Upper lobe of left lung (tissue), 6 donors: ENCODE measurements around the gene FOXN3. TPM values are rescaled to one million over a fixed set of nuclear protein-coding genes. Genes with fewer than 3 reads are reported as not detected.

Source experiments
- ATAC-seq, 2 donors: fragments of 200-7000 bp; cut with Tn5 transposase; one replicate each; pipeline ENCODE4 v1.9.1; 2022; ENCODE audit warnings: mild to moderate bottlenecking in 2 of 2, moderate library complexity in 2 of 2; ENCODE audit not compliant: low FRiP score in 2 of 2
- DNase-seq, 2 donors: peaks; one replicate each; pipeline ENCODE4 v3.0.0-alpha.2; 2019 to 2020
- H3K27ac ChIP-seq, 4 donors: fragments of 200-600 bp; sonication (generic); one replicate each; pipeline ENCODE4 v1.5.1; 2016 to 2019
- H3K27me3 ChIP-seq, 4 donors: fragments of 200-600 bp; sonication (generic); one replicate each; pipeline ENCODE4 v1.5.1; 2017 to 2019
- H3K36me3 ChIP-seq, 4 donors: fragments of 200-600 bp; sonication (generic); one replicate each; pipeline ENCODE4 v1.5.1; 2016 to 2019
- H3K4me1 ChIP-seq, 4 donors: fragments of 200-600 bp; sonication (generic); one replicate each; pipeline ENCODE4 v1.5.1; 2018 to 2019
- H3K4me3 ChIP-seq, 4 donors: fragments of 200-600 bp; sonication (generic); one replicate each; pipeline ENCODE4 v1.5.1; 2017 to 2019; ENCODE audit warnings: mild to moderate bottlenecking in 2 of 4, moderate library complexity in 1 of 4
- H3K9me3 ChIP-seq, 4 donors: fragments of 200-600 bp; sonication (generic); one replicate each; pipeline ENCODE4 v1.5.1; 2018 to 2019
- EP300 ChIP-seq, 4 donors: sonication (generic); formaldehyde crosslinking; IDR thresholded peaks; one replicate each; pipeline ENCODE4 v1.5.1; 2017; ENCODE audit warnings: antibody characterized with exemption in 4 of 4, control low read depth in 2 of 4
- POLR2A ChIP-seq, 4 donors: fragments of 450-650 bp; IDR thresholded peaks; one replicate each; pipeline ENCODE4 v1.5.1; 2016 to 2017; ENCODE audit warnings: antibody characterized with exemption in 4 of 4, mild to moderate bottlenecking in 2 of 4
- POLR2AphosphoS5 ChIP-seq, 2 donors: sonication (generic); formaldehyde crosslinking; IDR thresholded peaks; one replicate each; pipeline ENCODE4 v1.5.1; 2017; ENCODE audit warnings: antibody characterized with exemption in 2 of 2
- WGBS, 2 donors: methylation state at CpG; one replicate each; pipeline ENCODE4 v1.1.5; 2017 to 2018; 5-methylcytosine and 5-hydroxymethylcytosine counted together
- total RNA-seq, 6 donors: library from RNA; depleted of rRNA in 4 of 6; stranded (reverse); fragments of >200 nt in 4 of 6; gene quantifications; one replicate each; pipeline versions ENCODE4 v1.1.0 to v1.2.1, GENCODE V29; 2016 to 2021
- TF ChIP-seq, protein P1 (sequence below), 6 experiments: fragments of 450-650 bp in 4 of 6; fragments of 200-600 bp in 2 of 6; sonication (generic) in 2 of 6; IDR thresholded peaks; one replicate each; pipeline ENCODE4 v1.5.1; 2016 to 2019; ENCODE audit warnings: antibody characterized with exemption in 6 of 6
- donor health status: DM: no; HTN: no; CAD: no; lungs with moderate emphysema.
- donor health status: DM: no; HTN: yes; CAD: no; lungs with severe emphysema.

FOXN3 gene
- total RNA-seq, 6 donors from 2014 or later, result 63.4 to 115 (median 77.2) TPM

DNA sequence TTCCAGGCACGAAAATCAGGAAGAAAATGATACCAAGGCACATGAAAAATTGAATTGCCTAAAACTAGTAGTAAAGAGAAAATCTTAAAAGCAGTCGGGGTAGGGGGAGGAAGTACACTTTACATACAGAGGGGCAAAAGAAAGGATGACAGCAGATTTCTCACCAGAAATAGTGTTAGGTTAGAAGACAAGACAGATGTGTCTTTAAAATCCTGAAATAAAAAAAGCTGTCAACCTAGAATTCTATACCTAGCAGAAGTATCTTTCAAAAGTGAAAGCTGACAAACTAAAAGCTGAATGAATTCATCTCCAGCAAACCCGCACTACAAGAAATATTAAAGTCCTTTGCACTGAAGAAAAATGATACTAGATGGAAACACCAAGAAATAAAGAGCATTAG lies 280.4 kb downstream of the FOXN3 start:
- Histone ChIP-seq H3K36me3 (no peaks in the 10 kb centered on the region), H3K4me3 (no peak overlapping the region), H3K27me3 (no peaks in the 10 kb centered on the region), H3K4me1 (peaks cover 0 to 8% (median 4%) of the 10 kb centered on the region in 4 donors), H3K9me3 (peaks cover 0 to 10% (median 1%) of the 10 kb centered on the region in 4 donors), H3K27ac (no peak overlapping the region)
- ATAC-seq, result no peak
- no peak for DNase-seq
- 88 to 91% methylated on average over 3 of the region's 3 CpGs for whole genome bisulfite sequencing, 2 donors
- TF ChIP-seq, protein P1, sequence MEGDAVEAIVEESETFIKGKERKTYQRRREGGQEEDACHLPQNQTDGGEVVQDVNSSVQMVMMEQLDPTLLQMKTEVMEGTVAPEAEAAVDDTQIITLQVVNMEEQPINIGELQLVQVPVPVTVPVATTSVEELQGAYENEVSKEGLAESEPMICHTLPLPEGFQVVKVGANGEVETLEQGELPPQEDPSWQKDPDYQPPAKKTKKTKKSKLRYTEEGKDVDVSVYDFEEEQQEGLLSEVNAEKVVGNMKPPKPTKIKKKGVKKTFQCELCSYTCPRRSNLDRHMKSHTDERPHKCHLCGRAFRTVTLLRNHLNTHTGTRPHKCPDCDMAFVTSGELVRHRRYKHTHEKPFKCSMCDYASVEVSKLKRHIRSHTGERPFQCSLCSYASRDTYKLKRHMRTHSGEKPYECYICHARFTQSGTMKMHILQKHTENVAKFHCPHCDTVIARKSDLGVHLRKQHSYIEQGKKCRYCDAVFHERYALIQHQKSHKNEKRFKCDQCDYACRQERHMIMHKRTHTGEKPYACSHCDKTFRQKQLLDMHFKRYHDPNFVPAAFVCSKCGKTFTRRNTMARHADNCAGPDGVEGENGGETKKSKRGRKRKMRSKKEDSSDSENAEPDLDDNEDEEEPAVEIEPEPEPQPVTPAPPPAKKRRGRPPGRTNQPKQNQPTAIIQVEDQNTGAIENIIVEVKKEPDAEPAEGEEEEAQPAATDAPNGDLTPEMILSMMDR (IDR thresholded peaks at IDR 0.05), result no peak
- TF ChIP-seq POLR2A (IDR thresholded peaks at IDR 0.05), result no peak

DNA sequence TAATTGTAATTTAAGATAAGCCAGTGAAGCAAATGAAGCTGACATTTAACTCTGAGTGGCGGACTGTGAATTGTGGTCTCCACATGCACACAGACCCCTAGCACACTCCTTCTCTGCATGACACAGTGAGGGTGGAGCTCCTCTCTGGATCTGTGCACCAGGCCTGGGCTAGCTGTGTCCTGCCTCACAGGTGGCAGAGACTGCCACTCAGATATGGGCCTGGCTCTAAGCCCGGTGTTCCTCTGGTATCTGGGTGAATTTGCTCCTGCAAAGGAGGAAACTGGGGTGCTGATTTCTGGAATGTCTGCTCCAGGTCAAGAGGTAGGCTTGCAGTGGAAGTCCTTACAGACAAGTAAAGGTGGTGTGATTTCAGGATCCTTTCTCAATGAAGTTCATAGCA lies 282.4 kb downstream of the FOXN3 start:
- H3K27me3 ChIP-seq, result no peaks in the 10 kb centered on the region
- no peak overlapping the region for H3K27ac ChIP-seq
- 74 to 78% methylated on average over 2 of the region's 2 CpGs for whole genome bisulfite sequencing, 2 donors
- H3K4me1 ChIP-seq, result peaks cover 0 to 8% (median 4%) of the 10 kb centered on the region in 4 donors
- ATAC-seq, result no peak
- TF ChIP-seq EP300 (IDR thresholded peaks at IDR 0.05) (no peak), POLR2A (IDR thresholded peaks at IDR 0.05) (no peak), POLR2AphosphoS5 (IDR thresholded peaks at IDR 0.05) (no peak)
- TF ChIP-seq, protein P1 (IDR thresholded peaks at IDR 0.05), result no peak
- H3K4me3 ChIP-seq, result no peak overlapping the region
- H3K9me3 ChIP-seq, result peaks cover 0 to 10% (median 1%) of the 10 kb centered on the region in 4 donors
- no peaks in the 10 kb centered on the region for H3K36me3 ChIP-seq
- DNase-seq, result peak in 1 of 2 donors; percentile 26

DNA sequence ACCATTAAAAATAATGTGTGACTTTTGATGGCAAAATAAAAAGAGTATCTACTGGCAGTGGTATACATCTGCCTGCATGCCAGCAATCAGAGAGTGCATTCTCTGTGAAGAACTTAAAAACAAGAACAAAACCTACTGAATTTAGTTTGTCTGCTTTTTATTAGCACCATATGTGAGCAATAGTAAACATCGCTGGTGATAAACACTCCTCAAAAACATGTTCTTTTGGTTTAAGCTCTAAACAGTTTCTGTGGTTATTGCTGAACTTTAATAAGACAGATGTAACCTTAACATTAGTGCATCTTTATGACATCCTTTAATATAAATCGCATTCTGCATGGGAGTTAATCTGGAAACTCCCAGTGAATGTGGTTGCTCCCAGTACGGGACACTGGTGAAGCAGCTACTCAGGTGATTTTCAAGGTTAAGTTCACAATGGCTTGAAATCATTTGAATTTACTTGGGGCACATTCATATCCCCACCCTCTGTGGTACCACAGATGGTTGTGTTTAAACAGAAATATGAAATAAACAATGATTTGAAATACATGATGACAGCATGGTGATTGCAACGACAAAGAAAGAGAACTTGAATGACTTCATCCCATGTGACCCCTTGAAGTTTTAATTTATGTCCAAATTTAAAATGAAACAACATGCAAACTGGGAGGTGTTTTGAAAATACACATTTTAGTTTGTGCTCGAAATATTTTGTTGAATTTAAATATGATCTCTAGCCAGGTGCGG lies 285.9 kb downstream of the FOXN3 start:
- DNase-seq, result no peak
- 87 to 91% methylated on average over 6 of the region's 6 CpGs for WGBS, 2 donors

DNA sequence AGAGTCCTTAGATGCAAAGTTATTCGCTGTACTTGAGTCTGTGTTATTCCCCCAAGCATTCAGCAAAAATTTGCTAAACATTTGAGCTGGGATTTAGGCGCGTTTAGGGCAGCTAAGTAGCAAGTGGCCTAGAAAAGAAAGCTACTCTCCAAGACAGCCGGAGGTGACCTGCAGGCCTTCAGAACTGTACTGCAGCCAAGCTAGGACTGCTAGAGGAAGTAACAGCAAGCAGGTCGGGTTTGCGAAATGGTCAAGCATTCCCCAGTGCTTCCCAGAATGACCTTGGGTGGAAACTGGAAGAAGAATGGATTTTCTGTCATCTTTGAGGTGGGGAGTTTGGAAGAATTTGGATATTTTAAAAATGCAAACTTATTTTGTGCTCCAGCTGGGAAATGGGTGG lies 287.5 kb downstream of the FOXN3 start:
- Histone ChIP-seq H3K9me3 (no peaks in the 10 kb centered on the region), H3K27me3 (no peaks in the 10 kb centered on the region), H3K4me1 (no peaks in the 10 kb centered on the region), H3K27ac (no peak overlapping the region), H3K36me3 (no peaks in the 10 kb centered on the region), H3K4me3 (no peak overlapping the region)
- 78 to 88% methylated on average over 6 of the region's 6 CpGs for WGBS, 2 donors
- DNase-seq, result peak in 1 of 2 donors; percentile 28
- no peak for ATAC-seq
- no peak for TF ChIP-seq POLR2A (IDR thresholded peaks at IDR 0.05)
- no peak for TF ChIP-seq EP300 (IDR thresholded peaks at IDR 0.05)
- TF ChIP-seq POLR2AphosphoS5 (IDR thresholded peaks at IDR 0.05), result no peak
- TF ChIP-seq, protein P1 (IDR thresholded peaks at IDR 0.05), result no peak

More for the DNA sequence above, 285.9 kb downstream of the FOXN3 start:
- TF ChIP-seq EP300 (IDR thresholded peaks at IDR 0.05) (no peak), POLR2AphosphoS5 (IDR thresholded peaks at IDR 0.05) (no peak), POLR2A (IDR thresholded peaks at IDR 0.05) (no peak)
- Histone ChIP-seq H3K9me3 (no peaks in the 10 kb centered on the region), H3K4me3 (no peak overlapping the region), H3K27ac (no peak overlapping the region), H3K36me3 (no peaks in the 10 kb centered on the region), H3K4me1 (no peaks in the 10 kb centered on the region), H3K27me3 (no peaks in the 10 kb centered on the region)
- ATAC-seq, result no peak

DNA sequence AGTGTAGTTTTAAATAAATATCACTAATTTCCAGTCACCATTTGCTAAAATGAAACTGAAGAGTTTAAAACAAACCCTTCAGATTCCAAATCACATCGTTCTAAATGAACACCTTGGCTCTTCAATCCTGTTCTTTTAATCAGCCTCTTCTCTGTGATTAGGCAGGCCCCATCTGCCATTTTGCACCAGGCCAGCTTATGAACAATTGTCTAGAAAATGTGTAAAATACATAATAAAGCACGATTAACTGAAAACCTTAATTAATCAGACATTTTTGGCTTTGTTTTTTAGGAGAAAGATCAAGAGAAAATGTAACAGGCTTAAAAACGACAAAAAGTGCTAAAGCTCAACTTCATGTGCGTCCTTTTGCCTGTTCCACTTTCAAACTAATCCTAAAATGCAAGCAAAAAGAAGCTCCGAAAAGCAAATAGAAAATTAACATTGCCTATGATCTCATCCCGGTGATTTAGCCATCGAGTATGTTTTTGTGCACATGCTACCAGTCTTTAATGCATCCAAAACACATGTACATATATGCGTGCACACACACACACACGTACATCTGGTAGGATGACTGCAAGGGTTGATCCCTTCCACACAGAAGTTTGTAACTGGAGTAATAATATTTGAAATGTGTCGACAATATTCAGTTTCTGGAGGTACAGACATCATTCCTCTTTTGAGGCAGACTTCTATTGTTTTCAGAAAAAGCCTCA lies 288.6 kb downstream of the FOXN3 start:
- H3K36me3 ChIP-seq, result no peaks in the 10 kb centered on the region
- 90 to 92% methylated on average over 10 of the region's 10 CpGs for WGBS, 2 donors
- TF ChIP-seq POLR2A (IDR thresholded peaks at IDR 0.05) (no peak), EP300 (IDR thresholded peaks at IDR 0.05) (no peak), POLR2AphosphoS5 (IDR thresholded peaks at IDR 0.05) (no peak)
- TF ChIP-seq, protein P1 (IDR thresholded peaks at IDR 0.05), result no peak
- DNase-seq (no peak), ATAC-seq (no peak)
- H3K4me3 ChIP-seq, result no peak overlapping the region
- H3K27ac ChIP-seq, result no peak overlapping the region
- no peaks in the 10 kb centered on the region for H3K4me1 ChIP-seq
- H3K9me3 ChIP-seq, result no peaks in the 10 kb centered on the region
- H3K27me3 ChIP-seq, result no peaks in the 10 kb centered on the region
